Measurements from ENCODE around the gene BPI. TPM values are rescaled to one million over a fixed set of nuclear protein-coding genes. Genes with fewer than 3 reads are reported as not detected.

Gene BPI
- total RNA-seq, 1 donor from 2014 or later: not detected

Other genes starting within 250 kb of the BPI start
- 473 TPM for gene TGM2, start 138.9 kb upstream of the BPI start, total RNA-seq
- 5.3 TPM for gene KIAA1755, start 43.4 kb upstream of the BPI start, total RNA-seq
- 0.25 TPM for gene LBP, start 42.3 kb downstream of the BPI start, total RNA-seq
- gene SNHG17, start 131.2 kb downstream of the BPI start, total RNA-seq: 5.0 TPM
- 22.4 TPM for gene RALGAPB, start 168.7 kb downstream of the BPI start, total RNA-seq

Measured in left ventricle myocardium superior (tissue), 1 donor.